K562 (cell line): Measurements from ENCODE around the gene AKT1S1. TPM values are rescaled to one million over a fixed set of nuclear protein-coding genes. Genes with fewer than 3 reads are reported as not detected.

Source experiments
- ETV6 ChIP-seq, 3 experiments: fragments of 150-350 bp in 1 of 3; sonication (generic) in 1 of 3; formaldehyde crosslinking in 1 of 3; IDR thresholded peaks; 2 replicates each; pipeline versions ENCODE4 v1.6.1 to v1.8.0; 2014 to 2022; ENCODE audit warnings: borderline replicate concordance in 2 of 3, low read depth in 2 of 3, antibody characterized with exemption in 1 of 3, low read length in 1 of 3, mild to moderate bottlenecking in 1 of 3, missing genetic modification reagents in 1 of 3
- GTF2A2 ChIP-seq: IDR thresholded peaks from 2 replicates; pipeline ENCODE4 v1.6.1; 2016; ENCODE audit warnings: mild to moderate bottlenecking, missing genetic modification characterization, missing compliant biosample characterization
- MEF2A ChIP-seq: IDR thresholded peaks from 2 replicates; pipeline ENCODE4 v1.6.1; 2011; ENCODE audit warnings: low read depth, mild to moderate bottlenecking, low read length, moderate library complexity; ENCODE audit not compliant: control insufficient read depth
- U2AF1 ChIP-seq: fragments of 200-400 bp; formaldehyde crosslinking; optimal IDR thresholded peaks from 2 replicates; pipeline ENCODE3; 2017; ENCODE audit warnings: mild to moderate bottlenecking, low read depth, low read length, moderate library complexity
- YBX1 ChIP-seq: fragments of 450-650 bp; IDR thresholded peaks from 2 replicates; pipeline ENCODE4 v1.7.1; 2016; ENCODE audit warnings: mild to moderate bottlenecking
- ZEB2 ChIP-seq: fragments of 450-650 bp; IDR thresholded peaks from 2 replicates; pipeline ENCODE4 v1.6.1; 2016
- ZNF436 ChIP-seq: fragments of 250-450, 450-650 bp; sonication (Bioruptor Pico); formaldehyde crosslinking; IDR thresholded peaks from 2 replicates; pipeline ENCODE4 v1.7.0; 2020; ENCODE audit warnings: mild to moderate bottlenecking
- ZNF507 ChIP-seq: conservative IDR thresholded peaks from 2 replicates; pipeline ENCODE4 v1.6.1; 2017; ENCODE audit warnings: missing genetic modification characterization, missing compliant biosample characterization
- polyA plus RNA-seq, 8 experiments: library from polyadenylated mRNA; depleted of rRNA in 4 of 8; stranded (reverse) in 5 of 8; unstranded in 3 of 8; fragments of >200 nt; fragmentation: Nextera tagmentation in 2 of 8; fragmentation: Illumina TruSeq in 1 of 8; extraction: Ambion mirVana in 2 of 8; extraction: Trizol in 1 of 8; gene quantifications; 2 replicates each; pipeline versions ENCODE4 v1.2.1 to v1.2.3, GENCODE V29; 2011 to 2014; ENCODE audit warnings: inconsistent platforms in 1 of 8, missing spikeins in 1 of 8
- total RNA-seq, 7 experiments: library from RNA; depleted of rRNA in 6 of 7; stranded (reverse); fragments of >200 nt in 6 of 7; fragmentation: Illumina TruSeq in 2 of 7; extraction: Trizol in 2 of 7; gene quantifications; 2 replicates each; pipeline versions ENCODE4 v1.2.1 to v1.2.3, GENCODE V29; 2011 to 2021; ENCODE audit warnings: low replicate concordance in 1 of 7
- TF ChIP-seq, protein P1 (sequence below): fragments of 250-450 bp; sonication (Bioruptor Pico); IDR thresholded peaks from 2 replicates; pipeline ENCODE4 v1.4.0; 2020; ENCODE audit warnings: mild to moderate bottlenecking
- TF ChIP-seq, protein P2 (sequence below), 2 experiments: fragments of 450-650 bp; IDR thresholded peaks; 2 replicates each; pipeline ENCODE4 v1.6.1; 2016
- TF ChIP-seq, protein P3 (sequence below): fragments of 250-450 bp; sonication (Bioruptor Pico); IDR thresholded peaks from 2 replicates; pipeline ENCODE4 v1.4.0; 2020; ENCODE audit warnings: mild to moderate bottlenecking, moderate library complexity, borderline replicate concordance
- TF ChIP-seq, protein P4 (sequence below): fragments of 250-450 bp; sonication (Bioruptor Pico); IDR thresholded peaks from 2 replicates; pipeline ENCODE4 v1.4.0; 2020
- TF ChIP-seq, protein P5 (sequence below): fragments of 250-450 bp; sonication (Bioruptor Pico); IDR thresholded peaks from 2 replicates; pipeline ENCODE4 v1.4.0; 2020

AKT1S1 gene
- total and polyA plus RNA-seq, 9 of the 15 experiments (the other 6 are each of a cell fraction or from before 2014, with no cell fraction given), result 1.2 to 50.3 (median 17.1) TPM

DNA sequence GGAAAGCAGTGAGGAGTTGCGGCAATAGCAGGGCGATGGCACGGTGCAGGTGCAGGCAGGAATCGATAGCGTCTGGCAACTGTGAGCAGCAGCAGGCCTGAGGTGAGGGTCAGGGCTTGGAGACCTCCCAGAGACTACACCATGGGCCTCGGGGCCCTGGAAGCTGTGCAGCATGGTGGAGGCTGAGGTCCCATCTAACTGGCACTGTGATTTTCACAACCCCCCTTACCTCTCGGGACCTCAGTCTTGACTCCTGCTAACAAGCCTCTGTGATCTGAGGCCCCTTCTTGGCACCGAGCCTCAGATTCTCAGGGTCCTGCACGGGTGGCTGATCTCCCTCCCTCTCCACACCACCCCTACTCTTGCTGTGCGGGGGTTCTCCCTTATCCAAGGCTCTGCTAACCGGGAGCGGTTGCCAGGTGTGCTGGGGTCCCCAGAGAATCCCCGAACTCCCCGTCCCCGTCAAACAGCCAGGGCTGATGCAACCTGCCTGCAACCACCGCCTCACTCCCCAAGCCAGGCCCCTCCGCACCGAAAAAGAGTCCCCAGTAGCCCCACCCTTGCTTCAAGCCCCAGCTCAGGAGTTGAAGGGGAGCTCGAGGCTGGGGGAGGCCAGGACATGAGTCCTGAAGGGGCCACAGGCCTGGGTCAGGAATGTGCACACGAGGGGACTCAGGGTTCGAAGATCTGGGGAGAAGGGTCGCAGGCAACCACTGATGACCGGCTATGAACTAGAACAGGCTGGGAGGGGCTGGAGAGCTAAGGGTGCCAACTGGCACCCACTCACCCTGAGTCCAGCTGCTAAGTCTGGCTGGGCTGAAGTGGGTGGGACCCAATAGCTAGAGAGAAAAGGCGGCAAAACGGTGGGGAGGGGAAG is 47.1 kb upstream of the AKT1S1 start (continued):
- TF ChIP-seq GTF2A2 (tag) (peak; percentile 60), YBX1 (no peak), ZEB2 (peak; percentile 55; the same call in 1 of the 2 replicates), ZNF507 (no peak), ZNF436 (no peak), MEF2A (no peak), ETV6 (IDR thresholded peaks at IDR 0.05; ENCODE audit: borderline replicate concordance in 1 of 2, low read depth in 2 of 2, low read length in 1 of 2) (no peak), ETV6 (CRISPR knock-in tag; IDR thresholded peaks at IDR 0.05; ENCODE audit: borderline replicate concordance) (no peak), U2AF1 (no peak)
- TF ChIP-seq, protein P1, sequence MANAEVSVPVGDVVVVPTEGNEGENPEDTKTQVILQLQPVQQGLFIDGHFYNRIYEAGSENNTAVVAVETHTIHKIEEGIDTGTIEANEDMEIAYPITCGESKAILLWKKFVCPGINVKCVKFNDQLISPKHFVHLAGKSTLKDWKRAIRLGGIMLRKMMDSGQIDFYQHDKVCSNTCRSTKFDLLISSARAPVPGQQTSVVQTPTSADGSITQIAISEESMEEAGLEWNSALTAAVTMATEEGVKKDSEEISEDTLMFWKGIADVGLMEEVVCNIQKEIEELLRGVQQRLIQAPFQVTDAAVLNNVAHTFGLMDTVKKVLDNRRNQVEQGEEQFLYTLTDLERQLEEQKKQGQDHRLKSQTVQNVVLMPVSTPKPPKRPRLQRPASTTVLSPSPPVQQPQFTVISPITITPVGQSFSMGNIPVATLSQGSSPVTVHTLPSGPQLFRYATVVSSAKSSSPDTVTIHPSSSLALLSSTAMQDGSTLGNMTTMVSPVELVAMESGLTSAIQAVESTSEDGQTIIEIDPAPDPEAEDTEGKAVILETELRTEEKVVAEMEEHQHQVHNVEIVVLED (CRISPR knock-in tag), result peak; percentile 36; the same call in 1 of the 2 replicates
- TF ChIP-seq, protein P2, sequence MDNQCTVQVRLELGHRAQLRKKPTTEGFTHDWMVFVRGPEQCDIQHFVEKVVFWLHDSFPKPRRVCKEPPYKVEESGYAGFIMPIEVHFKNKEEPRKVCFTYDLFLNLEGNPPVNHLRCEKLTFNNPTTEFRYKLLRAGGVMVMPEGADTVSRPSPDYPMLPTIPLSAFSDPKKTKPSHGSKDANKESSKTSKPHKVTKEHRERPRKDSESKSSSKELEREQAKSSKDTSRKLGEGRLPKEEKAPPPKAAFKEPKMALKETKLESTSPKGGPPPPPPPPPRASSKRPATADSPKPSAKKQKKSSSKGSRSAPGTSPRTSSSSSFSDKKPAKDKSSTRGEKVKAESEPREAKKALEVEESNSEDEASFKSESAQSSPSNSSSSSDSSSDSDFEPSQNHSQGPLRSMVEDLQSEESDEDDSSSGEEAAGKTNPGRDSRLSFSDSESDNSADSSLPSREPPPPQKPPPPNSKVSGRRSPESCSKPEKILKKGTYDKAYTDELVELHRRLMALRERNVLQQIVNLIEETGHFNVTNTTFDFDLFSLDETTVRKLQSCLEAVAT (IDR thresholded peaks at IDR 0.05), result no peak
- TF ChIP-seq, protein P3, sequence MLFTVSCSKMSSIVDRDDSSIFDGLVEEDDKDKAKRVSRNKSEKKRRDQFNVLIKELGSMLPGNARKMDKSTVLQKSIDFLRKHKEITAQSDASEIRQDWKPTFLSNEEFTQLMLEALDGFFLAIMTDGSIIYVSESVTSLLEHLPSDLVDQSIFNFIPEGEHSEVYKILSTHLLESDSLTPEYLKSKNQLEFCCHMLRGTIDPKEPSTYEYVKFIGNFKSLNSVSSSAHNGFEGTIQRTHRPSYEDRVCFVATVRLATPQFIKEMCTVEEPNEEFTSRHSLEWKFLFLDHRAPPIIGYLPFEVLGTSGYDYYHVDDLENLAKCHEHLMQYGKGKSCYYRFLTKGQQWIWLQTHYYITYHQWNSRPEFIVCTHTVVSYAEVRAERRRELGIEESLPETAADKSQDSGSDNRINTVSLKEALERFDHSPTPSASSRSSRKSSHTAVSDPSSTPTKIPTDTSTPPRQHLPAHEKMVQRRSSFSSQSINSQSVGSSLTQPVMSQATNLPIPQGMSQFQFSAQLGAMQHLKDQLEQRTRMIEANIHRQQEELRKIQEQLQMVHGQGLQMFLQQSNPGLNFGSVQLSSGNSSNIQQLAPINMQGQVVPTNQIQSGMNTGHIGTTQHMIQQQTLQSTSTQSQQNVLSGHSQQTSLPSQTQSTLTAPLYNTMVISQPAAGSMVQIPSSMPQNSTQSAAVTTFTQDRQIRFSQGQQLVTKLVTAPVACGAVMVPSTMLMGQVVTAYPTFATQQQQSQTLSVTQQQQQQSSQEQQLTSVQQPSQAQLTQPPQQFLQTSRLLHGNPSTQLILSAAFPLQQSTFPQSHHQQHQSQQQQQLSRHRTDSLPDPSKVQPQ (CRISPR knock-in tag), result no peak
- TF ChIP-seq, protein P4, sequence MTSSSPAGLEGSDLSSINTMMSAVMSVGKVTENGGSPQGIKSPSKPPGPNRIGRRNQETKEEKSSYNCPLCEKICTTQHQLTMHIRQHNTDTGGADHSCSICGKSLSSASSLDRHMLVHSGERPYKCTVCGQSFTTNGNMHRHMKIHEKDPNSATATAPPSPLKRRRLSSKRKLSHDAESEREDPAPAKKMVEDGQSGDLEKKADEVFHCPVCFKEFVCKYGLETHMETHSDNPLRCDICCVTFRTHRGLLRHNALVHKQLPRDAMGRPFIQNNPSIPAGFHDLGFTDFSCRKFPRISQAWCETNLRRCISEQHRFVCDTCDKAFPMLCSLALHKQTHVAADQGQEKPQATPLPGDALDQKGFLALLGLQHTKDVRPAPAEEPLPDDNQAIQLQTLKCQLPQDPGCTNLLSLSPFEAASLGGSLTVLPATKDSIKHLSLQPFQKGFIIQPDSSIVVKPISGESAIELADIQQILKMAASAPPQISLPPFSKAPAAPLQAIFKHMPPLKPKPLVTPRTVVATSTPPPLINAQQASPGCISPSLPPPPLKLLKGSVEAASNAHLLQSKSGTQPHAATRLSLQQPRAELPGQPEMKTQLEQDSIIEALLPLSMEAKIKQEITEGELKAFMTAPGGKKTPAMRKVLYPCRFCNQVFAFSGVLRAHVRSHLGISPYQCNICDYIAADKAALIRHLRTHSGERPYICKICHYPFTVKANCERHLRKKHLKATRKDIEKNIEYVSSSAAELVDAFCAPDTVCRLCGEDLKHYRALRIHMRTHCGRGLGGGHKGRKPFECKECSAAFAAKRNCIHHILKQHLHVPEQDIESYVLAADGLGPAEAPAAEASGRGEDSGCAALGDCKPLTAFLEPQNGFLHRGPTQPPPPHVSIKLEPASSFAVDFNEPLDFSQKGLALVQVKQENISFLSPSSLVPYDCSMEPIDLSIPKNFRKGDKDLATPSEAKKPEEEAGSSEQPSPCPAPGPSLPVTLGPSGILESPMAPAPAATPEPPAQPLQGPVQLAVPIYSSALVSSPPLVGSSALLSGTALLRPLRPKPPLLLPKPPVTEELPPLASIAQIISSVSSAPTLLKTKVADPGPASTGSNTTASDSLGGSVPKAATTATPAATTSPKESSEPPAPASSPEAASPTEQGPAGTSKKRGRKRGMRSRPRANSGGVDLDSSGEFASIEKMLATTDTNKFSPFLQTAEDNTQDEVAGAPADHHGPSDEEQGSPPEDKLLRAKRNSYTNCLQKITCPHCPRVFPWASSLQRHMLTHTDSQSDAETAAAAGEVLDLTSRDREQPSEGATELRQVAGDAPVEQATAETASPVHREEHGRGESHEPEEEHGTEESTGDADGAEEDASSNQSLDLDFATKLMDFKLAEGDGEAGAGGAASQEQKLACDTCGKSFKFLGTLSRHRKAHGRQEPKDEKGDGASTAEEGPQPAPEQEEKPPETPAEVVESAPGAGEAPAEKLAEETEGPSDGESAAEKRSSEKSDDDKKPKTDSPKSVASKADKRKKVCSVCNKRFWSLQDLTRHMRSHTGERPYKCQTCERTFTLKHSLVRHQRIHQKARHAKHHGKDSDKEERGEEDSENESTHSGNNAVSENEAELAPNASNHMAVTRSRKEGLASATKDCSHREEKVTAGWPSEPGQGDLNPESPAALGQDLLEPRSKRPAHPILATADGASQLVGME (CRISPR knock-in tag), result 0 out of 2 replicates have a peak, but pooled peaks have one; percentile 37
- TF ChIP-seq, protein P5, sequence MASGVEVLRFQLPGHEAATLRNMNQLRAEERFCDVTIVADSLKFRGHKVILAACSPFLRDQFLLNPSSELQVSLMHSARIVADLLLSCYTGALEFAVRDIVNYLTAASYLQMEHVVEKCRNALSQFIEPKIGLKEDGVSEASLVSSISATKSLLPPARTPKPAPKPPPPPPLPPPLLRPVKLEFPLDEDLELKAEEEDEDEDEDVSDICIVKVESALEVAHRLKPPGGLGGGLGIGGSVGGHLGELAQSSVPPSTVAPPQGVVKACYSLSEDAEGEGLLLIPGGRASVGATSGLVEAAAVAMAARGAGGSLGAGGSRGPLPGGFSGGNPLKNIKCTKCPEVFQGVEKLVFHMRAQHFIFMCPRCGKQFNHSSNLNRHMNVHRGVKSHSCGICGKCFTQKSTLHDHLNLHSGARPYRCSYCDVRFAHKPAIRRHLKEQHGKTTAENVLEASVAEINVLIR (CRISPR knock-in tag), result no peak
